ENCODE measurements around the gene TLE6. TPM values are rescaled to one million over a fixed set of nuclear protein-coding genes. Genes with fewer than 3 reads are reported as not detected.
A peak's percentile ranks its signal among the peaks of the same experiment; 100 is the strongest.
"Not testable (repeated sequence)": the region's sequence is repeated elsewhere in the genome, so short reads cannot be mapped to it uniquely, and the experiment has no call there.

TLE6 gene
- polyA plus RNA-seq (2013): 0.21 and 0.58 TPM in 2 replicates

GRCh38 chr19:2977001-2977745 is at the start of gene TLE6:
TLE6 (plus strand) TSS chr19:2977564; CDS start chr19:2978234, 670 bp downstream.
- Histone ChIP-seq H2BK120ac (ENCODE audit: insufficient read depth, low read length, poor library complexity) (no peak within 1 kb of the TSS), H4K91ac (ENCODE audit: low read depth, low read length) (no peak within 1 kb of the TSS), H3K9ac (ENCODE audit: low read length) (no peak within 1 kb of the TSS), H3K9me3 (ENCODE audit: insufficient read depth, low read depth, low read length) (no peaks in the 10 kb centered on the region), H4K12ac (ENCODE audit: low read depth, low read length) (no peak within 1 kb of the TSS), H3K14ac (ENCODE audit: low read length) (no peak within 1 kb of the TSS), H2AFZ (ENCODE audit: insufficient read depth, low read length, poor library complexity) (peak within 1 kb of the TSS; percentile 66), H2BK12ac (ENCODE audit: low read length) (no peak within 1 kb of the TSS), H3K18ac (ENCODE audit: low read length) (no peak within 1 kb of the TSS), H3K79me1 (ENCODE audit: low read length) (no peaks in the 10 kb centered on the region), H3K4ac (ENCODE audit: low read depth, low read length) (no peak within 1 kb of the TSS), H3K79me2 (ENCODE audit: control insufficient read depth, insufficient read depth, low read length, poor library complexity) (no peaks in the 10 kb centered on the region), H3K4me1 (ENCODE audit: control insufficient read depth in 1 of 2, insufficient read depth in 2 of 2, low read length in 2 of 2) (peaks cover 3 to 7% of the 10 kb centered on the region in 2 experiments), H2BK5ac (ENCODE audit: low read depth, low read length, poor library complexity) (no peak within 1 kb of the TSS), H3K4me2 (ENCODE audit: low read length) (peak within 1 kb of the TSS; percentile 71), H3K23ac (ENCODE audit: low read length) (no peak within 1 kb of the TSS), H3K4me3 (ENCODE audit: low read depth, low read length) (no peak within 1 kb of the TSS), H3K27ac (ENCODE audit: low read depth, low read length) (no peak within 1 kb of the TSS), H3K36me3 (ENCODE audit: control insufficient read depth in 1 of 2, insufficient read depth in 2 of 2, low read length in 2 of 2) (no peaks in the 10 kb centered on the region), H3K27me3 (ENCODE audit: insufficient read depth, low read length) (peaks cover 8% of the 10 kb centered on the region), H2AK5ac (ENCODE audit: low read length) (no peak within 1 kb of the TSS), H4K8ac (ENCODE audit: low read depth, low read length) (peak within 1 kb of the TSS; percentile 4)
- WGBS (ENCODE audit: extremely low coverage, insufficient coverage, insufficient read length): no CpG with 5 or more reads among the region's 51 CpGs
- peak; percentile 97 to 98 for DNase-seq

GRCh38 chr19:2933490-2933910 is 43.9 kb upstream of the TLE6 start:
- H3K27me3 ChIP-seq (ENCODE audit: insufficient read depth, low read length): no peaks in the 10 kb centered on the region
- DNase-seq: no peak
- no CpG with 5 or more reads among the region's 18 CpGs for WGBS (ENCODE audit: extremely low coverage, insufficient coverage, insufficient read length)

GRCh38 chr19:2935863-2936262 is 41.5 kb upstream of the TLE6 start:
- not testable (repeated sequence) for H2AFZ ChIP-seq (ENCODE audit: insufficient read depth, low read length, poor library complexity); H3K9ac ChIP-seq (ENCODE audit: low read length); H3K14ac ChIP-seq (ENCODE audit: low read length); H3K27ac ChIP-seq (ENCODE audit: low read depth, low read length); DNase-seq; H3K4me2 ChIP-seq (ENCODE audit: low read length); H3K4me3 ChIP-seq (ENCODE audit: low read depth, low read length); H2BK5ac ChIP-seq (ENCODE audit: low read depth, low read length, poor library complexity); H4K91ac ChIP-seq (ENCODE audit: low read depth, low read length); H2BK12ac ChIP-seq (ENCODE audit: low read length); H3K23ac ChIP-seq (ENCODE audit: low read length); H3K79me2 ChIP-seq (ENCODE audit: control insufficient read depth, insufficient read depth, low read length, poor library complexity); H3K18ac ChIP-seq (ENCODE audit: low read length); H4K12ac ChIP-seq (ENCODE audit: low read depth, low read length); H2AK5ac ChIP-seq (ENCODE audit: low read length); H3K4ac ChIP-seq (ENCODE audit: low read depth, low read length); H4K8ac ChIP-seq (ENCODE audit: low read depth, low read length); H2BK120ac ChIP-seq (ENCODE audit: insufficient read depth, low read length, poor library complexity); H3K4me1 ChIP-seq (ENCODE audit: control insufficient read depth in 1 of 2, insufficient read depth in 2 of 2, low read length in 2 of 2); H3K79me1 ChIP-seq (ENCODE audit: low read length); H3K27me3 ChIP-seq (ENCODE audit: insufficient read depth, low read length)
- Histone ChIP-seq H3K9me3 (ENCODE audit: insufficient read depth, low read depth, low read length) (peaks cover 19% of the 10 kb centered on the region), H3K36me3 (ENCODE audit: control insufficient read depth in 1 of 2, insufficient read depth in 2 of 2, low read length in 2 of 2) (peaks cover 41 to 43% of the 10 kb centered on the region in 2 experiments)
- WGBS (ENCODE audit: extremely low coverage, insufficient coverage, insufficient read length): no CpG with 5 or more reads among the region's 4 CpGs

More at GRCh38 chr19:2933490-2933910, 43.9 kb upstream of the TLE6 start:
- Histone ChIP-seq H2BK120ac (ENCODE audit: insufficient read depth, low read length, poor library complexity) (no peak overlapping the region), H2BK12ac (ENCODE audit: low read length) (no peak overlapping the region), H3K79me2 (ENCODE audit: control insufficient read depth, insufficient read depth, low read length, poor library complexity) (no peaks in the 10 kb centered on the region), H3K4me2 (ENCODE audit: low read length) (no peak overlapping the region), H3K14ac (ENCODE audit: low read length) (no peak overlapping the region), H2AFZ (ENCODE audit: insufficient read depth, low read length, poor library complexity) (no peak overlapping the region), H3K36me3 (ENCODE audit: control insufficient read depth in 1 of 2, insufficient read depth in 2 of 2, low read length in 2 of 2) (peaks cover 35 to 37% of the 10 kb centered on the region in 2 experiments), H2AK5ac (ENCODE audit: low read length) (no peak overlapping the region), H3K4ac (ENCODE audit: low read depth, low read length) (no peak overlapping the region), H4K8ac (ENCODE audit: low read depth, low read length) (no peak overlapping the region), H2BK5ac (ENCODE audit: low read depth, low read length, poor library complexity) (no peak overlapping the region), H3K9me3 (ENCODE audit: insufficient read depth, low read depth, low read length) (peaks cover 21% of the 10 kb centered on the region), H4K91ac (ENCODE audit: low read depth, low read length) (no peak overlapping the region), H3K4me1 (ENCODE audit: control insufficient read depth in 1 of 2, insufficient read depth in 2 of 2, low read length in 2 of 2) (no peaks in the 10 kb centered on the region), H3K23ac (ENCODE audit: low read length) (no peak overlapping the region), H3K9ac (ENCODE audit: low read length) (no peak overlapping the region), H3K27ac (ENCODE audit: low read depth, low read length) (no peak overlapping the region), H3K4me3 (ENCODE audit: low read depth, low read length) (no peak overlapping the region), H3K18ac (ENCODE audit: low read length) (no peak overlapping the region), H4K12ac (ENCODE audit: low read depth, low read length) (no peak overlapping the region), H3K79me1 (ENCODE audit: low read length) (no peaks in the 10 kb centered on the region)

GRCh38 chr19:2942928-2943640 is 34.3 kb upstream of the TLE6 start:
- Histone ChIP-seq H3K23ac (ENCODE audit: low read length) (no peak overlapping the region), H3K27me3 (ENCODE audit: insufficient read depth, low read length) (no peaks in the 10 kb centered on the region), H3K4me3 (ENCODE audit: low read depth, low read length) (no peak overlapping the region), H3K4me1 (ENCODE audit: control insufficient read depth in 1 of 2, insufficient read depth in 2 of 2, low read length in 2 of 2) (peaks cover 7 to 8% of the 10 kb centered on the region in 2 experiments), H3K4me2 (ENCODE audit: low read length) (no peak overlapping the region), H2AFZ (ENCODE audit: insufficient read depth, low read length, poor library complexity) (no peak overlapping the region), H3K36me3 (ENCODE audit: control insufficient read depth in 1 of 2, insufficient read depth in 2 of 2, low read length in 2 of 2) (peaks cover 6 to 8% of the 10 kb centered on the region in 2 experiments), H4K91ac (ENCODE audit: low read depth, low read length) (no peak overlapping the region), H2AK5ac (ENCODE audit: low read length) (no peak overlapping the region), H4K12ac (ENCODE audit: low read depth, low read length) (no peak overlapping the region), H3K14ac (ENCODE audit: low read length) (no peak overlapping the region), H3K9ac (ENCODE audit: low read length) (no peak overlapping the region), H2BK5ac (ENCODE audit: low read depth, low read length, poor library complexity) (no peak overlapping the region), H4K8ac (ENCODE audit: low read depth, low read length) (no peak overlapping the region), H3K4ac (ENCODE audit: low read depth, low read length) (no peak overlapping the region), H3K79me2 (ENCODE audit: control insufficient read depth, insufficient read depth, low read length, poor library complexity) (peaks cover 6% of the 10 kb centered on the region), H3K9me3 (ENCODE audit: insufficient read depth, low read depth, low read length) (peaks cover 3% of the 10 kb centered on the region), H2BK120ac (ENCODE audit: insufficient read depth, low read length, poor library complexity) (no peak overlapping the region), H2BK12ac (ENCODE audit: low read length) (no peak overlapping the region), H3K18ac (ENCODE audit: low read length) (no peak overlapping the region), H3K79me1 (ENCODE audit: low read length) (peaks cover 4% of the 10 kb centered on the region), H3K27ac (ENCODE audit: low read depth, low read length) (no peak overlapping the region)
- 100% methylated on average over 2 of the region's 14 CpGs for WGBS (ENCODE audit: extremely low coverage, insufficient coverage, insufficient read length)
- no peak for DNase-seq

Data from trophoblast cell (in vitro differentiated cells and primary cell).